ENCODE results near the gene ZSCAN32. TPM values are rescaled to one million over a fixed set of nuclear protein-coding genes. Genes with fewer than 3 reads are reported as not detected.

ZSCAN32 gene
- total RNA-seq (10 to 100 TPM; 11.5 to 20.1 (median 14.3) TPM), polyA plus RNA-seq (10 to 100 TPM; 10.6 to 19.0 (median 11.5) TPM)
- long read RNA-seq, donor 1, partial matches to known transcripts = 0 of 4 reads
- long read RNA-seq, donor 1, other reads (novel, unspliced or antisense) = 0 of 4 reads
- long read RNA-seq, donor 2, partial matches to known transcripts = 0 of 4 reads
- long read RNA-seq, donor 2, other reads (novel, unspliced or antisense) = 0 of 4 reads
- long read RNA-seq, donor 3, partial matches to known transcripts = 0 of 1 reads
- long read RNA-seq, donor 3, other reads (novel, unspliced or antisense) = 0 of 1 reads
- long read RNA-seq, donor 4, partial matches to known transcripts = 3 of 7 reads
- long read RNA-seq, donor 4, other reads (novel, unspliced or antisense) = 3 of 7 reads
- long read RNA-seq, donor 5, transcript ZSCAN32-202 (7 exons, 3,173 nt) = major isoform, 8 of 27 reads
- long read RNA-seq, donor 5, partial matches to known transcripts = 5 of 27 reads
- long read RNA-seq, donor 5, other reads (novel, unspliced or antisense) = 10 of 27 reads
- long read RNA-seq, donor 6, partial matches to known transcripts = 1 of 3 reads
- long read RNA-seq, donor 6, other reads (novel, unspliced or antisense) = 1 of 3 reads
- long read RNA-seq, donor 7, partial matches to known transcripts = 0 of 1 reads
- long read RNA-seq, donor 7, other reads (novel, unspliced or antisense) = 0 of 1 reads
- long read RNA-seq, donor 8, transcript ZSCAN32-206 (1 exons, 1,977 nt) = major isoform, 9 of 11 reads
- long read RNA-seq, donor 8, partial matches to known transcripts = 0 of 11 reads
- long read RNA-seq, donor 8, other reads (novel, unspliced or antisense) = 0 of 11 reads
- long read RNA-seq, donor 9, partial matches to known transcripts = 0 of 6 reads
- long read RNA-seq, donor 9, other reads (novel, unspliced or antisense) = 0 of 6 reads
- long read RNA-seq, donor 10, transcript ZSCAN32-206 (1 exons, 1,977 nt) = major isoform, 5 of 5 reads
- long read RNA-seq, donor 10, partial matches to known transcripts = 0 of 5 reads
- long read RNA-seq, donor 10, other reads (novel, unspliced or antisense) = 0 of 5 reads

DNA sequence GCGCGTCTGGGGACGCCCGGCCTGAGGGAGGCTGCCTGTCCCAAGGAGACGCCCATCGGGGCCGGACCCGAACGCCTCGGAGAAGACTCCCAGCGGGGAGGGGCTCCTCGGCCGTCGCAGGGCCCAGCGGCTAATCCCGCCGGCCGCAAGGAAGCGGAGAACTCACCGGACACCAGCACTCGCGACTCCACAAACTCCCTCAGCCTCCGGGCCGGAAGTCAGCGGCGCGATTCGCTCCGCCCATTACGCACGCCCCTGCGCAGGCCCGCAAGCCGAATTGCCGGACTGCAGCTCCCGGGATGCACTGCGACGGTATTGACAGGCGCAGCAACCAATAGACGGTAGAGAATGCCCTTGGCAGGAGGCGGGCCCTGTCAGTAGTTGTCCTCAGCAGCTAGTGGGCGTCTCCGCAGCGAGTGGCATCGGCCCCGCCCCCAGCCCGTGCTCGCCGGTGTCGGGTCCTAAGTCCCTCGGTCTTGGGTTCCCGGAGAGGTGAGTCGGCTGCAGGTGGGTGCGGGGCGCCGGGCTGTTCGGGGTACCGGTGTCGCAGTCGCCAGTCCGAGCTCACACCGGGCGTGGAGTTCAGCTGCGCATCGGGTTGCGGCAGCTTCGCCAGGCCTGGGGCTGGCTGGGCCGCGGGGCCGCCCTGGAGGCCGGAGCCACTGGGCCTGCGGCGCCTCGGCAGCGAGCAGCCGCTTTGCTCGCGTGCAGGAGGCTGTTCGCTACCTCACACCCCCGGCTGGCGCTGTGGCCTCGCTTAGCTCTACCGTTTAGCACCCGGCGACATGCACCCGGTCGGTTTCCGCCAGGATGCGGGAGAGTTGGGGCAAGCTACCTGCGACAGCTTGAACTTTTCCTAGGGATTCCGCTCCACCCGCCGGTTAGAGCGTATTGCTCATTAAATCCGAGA lies at the start of gene ZSCAN32, which contains the start of gene ZNF174:
ZSCAN32 (minus strand) TSS at position 226 of the 910 bp plus-strand sequence. CDS start 3,447 bp downstream, outside the sequence.
ZNF174 (plus strand) TSS at position 437 of the 910 bp plus-strand sequence. CDS start 790 bp downstream, outside the sequence.
- H3K36me3 ChIP-seq (replicated peaks in 1 of 2) = peaks cover 0 to 16% of the 10 kb centered on the region in 2 donors
- peaks cover 7 to 17% of the 10 kb centered on the region in 2 donors for H3K4me1 ChIP-seq (replicated peaks in 1 of 2)
- no peaks in the 10 kb centered on the region for H3K27me3 ChIP-seq
- WGBS, 4 donors = 0 to 1% (median 0%) methylated on average over 17 to 95 of the region's 95 CpGs
- TF ChIP-seq, protein P1, sequence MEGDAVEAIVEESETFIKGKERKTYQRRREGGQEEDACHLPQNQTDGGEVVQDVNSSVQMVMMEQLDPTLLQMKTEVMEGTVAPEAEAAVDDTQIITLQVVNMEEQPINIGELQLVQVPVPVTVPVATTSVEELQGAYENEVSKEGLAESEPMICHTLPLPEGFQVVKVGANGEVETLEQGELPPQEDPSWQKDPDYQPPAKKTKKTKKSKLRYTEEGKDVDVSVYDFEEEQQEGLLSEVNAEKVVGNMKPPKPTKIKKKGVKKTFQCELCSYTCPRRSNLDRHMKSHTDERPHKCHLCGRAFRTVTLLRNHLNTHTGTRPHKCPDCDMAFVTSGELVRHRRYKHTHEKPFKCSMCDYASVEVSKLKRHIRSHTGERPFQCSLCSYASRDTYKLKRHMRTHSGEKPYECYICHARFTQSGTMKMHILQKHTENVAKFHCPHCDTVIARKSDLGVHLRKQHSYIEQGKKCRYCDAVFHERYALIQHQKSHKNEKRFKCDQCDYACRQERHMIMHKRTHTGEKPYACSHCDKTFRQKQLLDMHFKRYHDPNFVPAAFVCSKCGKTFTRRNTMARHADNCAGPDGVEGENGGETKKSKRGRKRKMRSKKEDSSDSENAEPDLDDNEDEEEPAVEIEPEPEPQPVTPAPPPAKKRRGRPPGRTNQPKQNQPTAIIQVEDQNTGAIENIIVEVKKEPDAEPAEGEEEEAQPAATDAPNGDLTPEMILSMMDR (IDR thresholded peaks at IDR 0.05) = peak in 1 of 6 experiments; percentile 5
- TF ChIP-seq POLR2A (IDR thresholded peaks at IDR 0.05) = peak; percentile 28 to 80
- peaks cover 2 to 6% (median 2%) of the 10 kb centered on the region in 3 donors for H3K9me3 ChIP-seq (replicated peaks in 1 of 3)
- peak within 1 kb of the TSS; percentile 58 to 87 (median 74) for H3K4me3 ChIP-seq
- peak within 1 kb of the TSS; percentile 66 to 89 (median 82) for H3K27ac ChIP-seq
- intact Hi-C loops (cut with DNase I) = loop anchor here in 1 of 2 donors (10.0 kb wide), 1 partner anchor 86 kb away; no protein-coding TSS in a partner anchor
- peak; percentile 99 to 100 (median 99) for DNase-seq

DNA sequence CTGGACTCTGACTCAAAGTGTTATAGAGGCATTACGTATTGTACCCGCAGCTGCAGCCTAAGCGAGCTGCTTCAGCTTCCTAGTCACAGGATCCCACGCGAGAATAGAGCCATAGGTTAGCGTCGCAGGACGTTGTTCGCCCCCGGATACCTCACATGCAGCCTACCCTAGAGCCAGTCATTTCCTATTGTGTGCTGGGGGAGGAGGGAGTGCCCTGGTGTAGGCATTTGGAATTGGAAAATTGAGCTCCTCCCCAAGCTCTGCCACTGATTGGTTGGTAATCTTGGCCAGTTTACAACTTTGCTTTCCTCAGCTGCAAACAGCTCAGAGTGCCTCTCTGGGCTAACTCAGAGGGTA lies 43.2 kb upstream of the ZSCAN32 start:
- Histone ChIP-seq H3K36me3 (replicated peaks in 1 of 2) (peaks cover 0 to 12% of the 10 kb centered on the region in 2 donors), H3K4me3 (peak overlapping the region in 3 of 4 donors; percentile 13 to 66 (median 39)), H3K27ac (peak overlapping the region; percentile 14 to 93 (median 69)), H3K27me3 (no peaks in the 10 kb centered on the region), H3K4me1 (replicated peaks in 1 of 2) (peaks cover 4 to 14% of the 10 kb centered on the region in 2 donors), H3K9me3 (replicated peaks in 1 of 3) (no peaks in the 10 kb centered on the region)
- DNase-seq = peak in 6 of 7 donors; percentile 35 to 81 (median 52)
- TF ChIP-seq, protein P1 (IDR thresholded peaks at IDR 0.05) = peak in 2 of 6 experiments; percentile 40 to 51
- TF ChIP-seq POLR2A (IDR thresholded peaks at IDR 0.05) = peak in 1 of 2 donors; percentile 55
- intact Hi-C loops (cut with DNase I) = no loop called here
- WGBS, 4 donors = 32 to 45% (median 36%) methylated on average over 6 to 10 of the region's 10 CpGs

DNA sequence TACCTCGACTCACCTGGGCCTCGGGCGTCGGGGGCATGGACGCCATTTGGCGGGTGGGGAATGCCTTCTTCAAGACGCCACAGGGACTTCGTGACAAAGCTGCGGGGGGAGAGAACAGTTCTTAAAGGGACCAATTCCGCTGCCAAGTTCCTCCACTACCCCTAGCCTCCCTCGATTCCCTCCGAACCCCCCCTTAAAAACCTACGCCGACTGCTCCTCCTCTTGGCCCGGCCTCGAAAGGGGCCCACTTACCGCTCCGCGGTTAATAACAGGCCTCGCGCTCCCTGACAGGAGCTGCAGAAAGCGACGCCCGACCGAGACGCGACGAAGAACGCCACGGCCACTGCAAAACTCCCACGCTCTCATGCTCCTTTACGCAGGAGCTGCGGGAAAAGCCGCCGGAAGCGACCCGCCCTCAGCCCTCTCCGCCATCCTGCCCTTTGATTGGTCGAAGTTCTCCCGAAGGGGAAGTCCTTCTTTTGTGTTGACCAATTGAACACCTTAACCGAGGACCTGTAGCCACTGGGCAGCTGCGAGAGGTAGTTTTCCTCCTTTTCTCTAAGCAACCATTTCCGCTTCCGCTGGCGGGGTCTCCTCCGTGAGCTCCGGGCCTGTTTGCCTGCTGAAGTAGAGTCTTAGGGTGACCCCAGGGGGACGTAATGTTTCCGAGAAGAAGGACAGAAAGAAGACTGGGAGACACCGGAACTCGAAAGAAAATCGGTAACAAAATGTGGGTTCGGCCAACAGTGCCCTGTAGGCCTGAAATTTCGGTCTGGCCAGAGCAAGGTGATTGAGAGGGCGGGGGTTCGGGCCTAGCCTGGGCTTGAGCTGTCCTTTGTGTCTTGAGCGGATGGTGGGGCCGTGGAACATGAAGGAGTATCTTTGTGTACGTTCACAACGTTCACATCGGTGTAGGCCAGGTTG lies 42.6 kb upstream of the ZSCAN32 start, which contains the start of the genes NAA60 and ZNF597:
NAA60 (plus strand) TSS at position 573 of the 924 bp plus-strand sequence. CDS start 32,548 bp downstream, outside the sequence.
ZNF597 (minus strand) TSS at position 397 of the 924 bp plus-strand sequence; CDS start at position 46, 351 bp downstream.
- WGBS, 4 donors = 38 to 64% (median 50%) methylated on average over 60 to 61 of the region's 61 CpGs
- peak within 1 kb of the TSS; percentile 14 to 93 (median 70) for H3K27ac ChIP-seq
- H3K4me3 ChIP-seq = peak within 1 kb of the TSS in 3 of 4 donors; percentile 13 to 66 (median 39)
- intact Hi-C loops (cut with DNase I) = no loop called here
- peaks cover 4 to 14% of the 10 kb centered on the region in 2 donors for H3K4me1 ChIP-seq (replicated peaks in 1 of 2)
- peaks cover 0 to 8% of the 10 kb centered on the region in 2 donors for H3K36me3 ChIP-seq (replicated peaks in 1 of 2)
- TF ChIP-seq, protein P1 (IDR thresholded peaks at IDR 0.05) = no peak
- TF ChIP-seq POLR2A (IDR thresholded peaks at IDR 0.05) = peak in 1 of 2 donors; percentile 63
- no peaks in the 10 kb centered on the region for H3K9me3 ChIP-seq (replicated peaks in 1 of 3)
- no peaks in the 10 kb centered on the region for H3K27me3 ChIP-seq
- DNase-seq = peak; percentile 80 to 95 (median 88)

Data from adrenal gland (tissue), 19 donors.